Raji (cell line): ENCODE results near the gene ARID1B.

ENCODE experiments used
- POLR2A ChIP-seq: IDR thresholded peaks from 2 replicates; pipeline ENCODE4 v1.6.1; 2011; ENCODE audit warnings: low read depth, low read length, control low read depth; ENCODE audit not compliant: insufficient read depth

The ARID1B gene

DNA sequence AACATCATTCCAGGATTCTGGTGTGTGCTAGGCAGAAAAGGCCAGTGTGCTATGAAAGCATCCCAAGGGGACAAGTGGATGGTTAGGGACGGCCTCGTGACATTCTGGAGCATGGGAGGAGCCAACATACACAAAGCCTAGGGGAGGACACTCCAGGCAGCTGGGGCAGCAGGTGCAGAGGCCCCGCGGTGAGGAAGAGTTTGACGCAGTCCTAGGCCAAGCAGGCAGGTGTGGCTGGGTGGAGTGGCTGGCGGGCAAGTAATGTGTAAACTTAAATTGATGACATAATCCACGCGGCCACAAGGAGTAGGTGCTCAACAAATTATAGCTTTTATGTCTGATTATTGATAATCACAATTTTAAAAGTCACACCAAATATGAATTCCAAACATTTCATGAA lies 452.5 kb downstream of the ARID1B start:
- no peak for TF ChIP-seq POLR2A

- TF ChIP-seq POLR2A = no peak
Measured at GRCh38 chr6:157230910-157231309, 453.7 kb downstream of the ARID1B start.

DNA sequence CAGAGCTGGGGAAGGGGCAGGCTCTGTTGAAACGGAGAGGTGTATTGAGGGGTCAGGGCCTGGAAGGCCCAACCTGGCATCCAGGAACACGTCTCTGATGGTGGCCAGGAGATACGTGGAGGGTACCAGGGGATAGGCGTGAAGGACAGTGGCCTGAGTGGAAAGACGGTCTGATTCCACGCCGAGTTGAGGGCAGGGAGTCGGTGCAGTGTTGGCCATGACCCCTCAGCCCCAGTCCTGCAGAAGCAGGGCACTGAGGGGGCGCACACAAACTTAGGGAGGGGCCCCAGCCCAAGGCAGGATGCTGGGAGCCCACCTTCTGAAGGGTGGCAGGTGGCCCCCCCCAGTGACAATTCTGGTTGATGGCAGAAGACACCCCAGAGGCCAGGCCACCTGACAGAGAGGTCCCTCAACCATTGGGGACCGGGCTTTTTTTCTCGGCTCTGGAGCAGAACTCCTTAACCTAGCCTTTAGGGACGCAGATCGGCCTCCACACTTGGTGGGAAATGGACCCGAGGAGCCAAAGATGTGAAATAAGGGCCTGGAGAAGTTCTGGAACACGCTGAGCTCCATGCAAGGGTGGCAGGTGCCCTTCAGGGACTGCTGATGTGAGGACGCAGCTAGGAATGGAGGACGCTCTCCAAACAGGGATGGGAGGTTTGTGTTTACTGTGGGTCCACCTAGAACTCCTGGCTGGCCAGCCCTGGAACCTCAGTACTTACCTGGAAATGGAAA lies 455.1 kb downstream of the ARID1B start:
- TF ChIP-seq POLR2A = no peak

DNA sequence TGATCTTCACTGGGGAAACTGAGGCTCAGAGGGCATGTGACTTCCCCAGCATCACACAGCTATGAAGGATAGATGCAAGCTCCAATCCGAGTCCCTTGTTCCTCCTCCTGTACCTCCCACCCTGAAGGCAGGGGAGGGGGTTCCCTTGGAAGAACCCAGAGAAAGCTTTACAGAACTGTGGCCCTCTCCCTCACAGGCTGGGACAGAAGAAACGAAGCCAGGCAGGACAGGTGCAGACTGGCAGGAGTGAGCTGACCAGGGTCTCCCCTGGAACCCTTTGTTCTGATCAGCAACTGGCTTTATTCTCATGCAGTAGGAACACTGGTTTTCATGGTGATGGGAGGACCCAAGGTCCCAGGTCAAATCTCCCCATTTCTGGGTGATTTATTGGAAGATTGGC lies 456.0 kb downstream of the ARID1B start:
- TF ChIP-seq POLR2A = no peak

- TF ChIP-seq POLR2A = no peak
Measured at GRCh38 chr6:157233686-157234085, 456.5 kb downstream of the ARID1B start.

GRCh38 chr6:157235600-157236039 lies 458.4 kb downstream of the ARID1B start:
- TF ChIP-seq POLR2A = no peak

DNA sequence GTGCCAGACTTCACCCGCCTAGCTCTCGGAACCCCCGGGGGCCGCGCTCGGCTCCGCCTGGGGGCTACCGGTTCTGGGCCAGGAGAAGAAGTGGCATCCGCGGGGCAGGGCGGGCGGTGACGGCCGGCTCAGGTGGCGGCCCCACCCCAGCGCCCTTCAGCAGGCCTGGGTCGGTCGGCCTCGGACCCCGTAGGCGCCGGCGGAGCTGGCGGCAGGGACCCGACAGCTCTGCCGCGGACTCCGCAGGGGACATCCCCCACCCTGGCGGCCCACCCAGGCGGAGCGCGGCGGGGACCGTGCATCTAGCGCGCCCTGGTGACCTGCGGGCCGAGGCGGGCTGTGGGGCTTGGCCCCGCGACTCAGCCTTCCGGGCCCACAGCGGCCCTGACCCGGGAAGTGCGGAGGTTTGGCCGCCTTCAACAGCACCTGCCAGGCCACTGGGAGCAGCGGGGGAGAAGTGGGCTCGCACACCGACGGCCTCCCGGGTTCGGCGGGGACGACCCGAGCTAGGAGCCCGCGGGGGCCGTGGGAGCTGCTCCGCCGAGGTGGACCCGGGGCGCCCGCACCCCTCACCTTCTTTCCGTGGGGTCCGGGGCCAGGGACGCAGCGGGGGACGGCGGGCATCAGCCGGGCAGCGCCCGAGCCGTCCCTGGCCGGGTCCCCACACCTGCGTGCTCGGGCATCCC lies 459.0 kb downstream of the ARID1B start:
- TF ChIP-seq POLR2A = no peak

- TF ChIP-seq POLR2A = no peak
Measured at GRCh38 chr6:157238346-157238745, 461.2 kb downstream of the ARID1B start.

- TF ChIP-seq POLR2A = no peak
Measured at GRCh38 chr6:157239148-157239547, 462.0 kb downstream of the ARID1B start.

DNA sequence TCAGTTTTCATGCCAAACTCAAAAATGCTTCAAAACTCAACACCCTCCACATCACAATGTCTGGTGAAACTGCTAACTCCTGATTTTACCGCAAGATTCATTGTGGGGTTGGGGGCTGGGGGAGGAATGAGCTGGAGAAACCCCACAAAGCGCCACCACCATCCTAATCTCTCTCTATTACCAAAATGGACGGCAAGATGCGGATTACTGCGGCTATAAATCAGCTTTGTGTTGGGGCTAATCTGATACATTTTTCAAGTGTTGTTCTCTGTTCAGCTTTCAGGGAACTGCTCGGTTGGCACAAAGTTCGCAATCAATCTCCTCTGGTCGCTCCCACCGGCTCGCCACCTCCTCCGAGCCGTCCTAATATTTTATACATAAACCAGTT lies 462.5 kb downstream of the ARID1B start:
- TF ChIP-seq POLR2A = no peak

- no peak for TF ChIP-seq POLR2A
Measured at GRCh38 chr6:157240059-157240959, 463.1 kb downstream of the ARID1B start.

GRCh38 chr6:157240960-157241311 lies 463.8 kb downstream of the ARID1B start:
- TF ChIP-seq POLR2A = no peak

DNA sequence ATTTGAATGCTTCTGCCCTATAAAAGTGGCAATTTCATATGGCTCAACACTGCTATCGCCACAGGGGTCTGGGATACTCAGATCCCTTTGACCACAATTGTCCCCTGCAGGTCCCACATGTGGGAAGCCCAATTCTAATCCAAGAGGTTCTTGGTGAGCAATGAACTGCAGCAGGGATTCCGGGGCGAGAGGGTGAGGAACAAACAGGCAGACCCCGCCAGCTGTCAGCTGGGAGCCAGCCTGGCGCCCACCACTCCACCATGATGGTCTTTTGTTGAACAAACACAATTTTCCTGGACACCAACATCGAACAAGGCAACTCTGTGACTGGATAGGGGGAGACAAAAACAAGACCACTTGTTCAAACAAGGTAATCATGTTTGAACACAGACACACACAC lies 465.6 kb downstream of the ARID1B start:
- no peak for TF ChIP-seq POLR2A

- no peak for TF ChIP-seq POLR2A
Measured at GRCh38 chr6:157244175-157244574, 467.0 kb downstream of the ARID1B start.

DNA sequence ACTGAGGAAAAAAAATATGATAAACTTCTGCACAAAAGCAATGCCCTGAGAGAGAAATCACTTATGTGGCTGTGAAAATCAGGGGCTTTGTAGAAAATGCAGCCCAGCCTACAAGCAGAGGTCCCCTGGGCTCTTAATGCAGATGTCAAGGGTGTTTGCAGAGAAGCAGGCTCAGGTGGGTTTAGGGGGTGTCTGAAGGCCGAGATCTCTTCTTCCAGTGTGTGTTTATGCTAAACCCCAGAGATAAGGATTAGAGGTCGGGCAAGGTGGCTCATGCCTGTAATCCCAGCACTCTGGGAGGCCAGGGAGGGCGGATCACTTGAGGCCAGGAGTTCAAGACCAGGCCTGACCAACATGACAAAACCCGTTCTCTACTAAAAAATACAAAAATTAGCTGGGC lies 467.6 kb downstream of the ARID1B start:
- no peak for TF ChIP-seq POLR2A

DNA sequence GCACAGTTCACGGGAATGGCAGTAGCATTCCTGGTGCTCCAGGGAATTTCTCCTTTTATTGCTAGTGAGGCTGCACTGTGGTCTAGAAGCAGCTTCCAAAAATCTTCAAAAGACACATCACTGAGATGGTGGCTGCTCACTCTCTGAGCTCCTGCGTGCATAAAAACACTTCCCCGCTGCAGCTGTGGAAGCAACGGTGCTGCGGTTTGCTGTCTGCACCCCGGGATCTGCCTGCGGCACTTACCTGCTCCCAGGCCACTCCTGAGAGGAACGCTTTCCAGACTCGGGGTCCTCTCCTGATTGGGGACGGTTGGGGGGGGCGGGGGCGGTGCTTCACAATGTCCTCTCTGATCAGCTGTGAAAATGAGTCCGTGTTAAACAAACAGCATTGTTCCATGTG lies 468.3 kb downstream of the ARID1B start:
- TF ChIP-seq POLR2A = no peak
